HCT116 (cell line): ENCODE results near the gene SLC2A1. TPM values are rescaled to one million over a fixed set of nuclear protein-coding genes. Genes with fewer than 3 reads are reported as not detected.

Source experiments
- ATAC-seq: fragments of 200-7000 bp; cut with Tn5 transposase; 2 replicates; pipeline ENCODE4 v1.9.1; 2020; ENCODE audit warnings: mild to moderate bottlenecking, moderate library complexity
- BruUV-seq: library from RNA; stranded (reverse); fragments of 400-500 nt; replicated peaks from 2 replicates; lab custom pipeline; 2021; lab: Mats Ljungman, UMichigan
- CTCF ChIA-PET: fragments of 300-600 bp; sonication (Branson Sonifier 250); formaldehyde crosslinking; loops from one replicate; lab custom pipeline; 2021; ENCODE audit warnings: antibody characterized with exemption; lab: Charles Lee
- POLR2A ChIA-PET: fragments of 300-600, 350-600 bp; sonication (Branson Sonifier 250); formaldehyde crosslinking; loops from one replicate; lab custom pipeline; 2021; ENCODE audit warnings: antibody characterized with exemption; lab: Charles Lee
- RAD21 ChIA-PET, 2 experiments: fragments of 300-600 bp; sonication (Branson Sonifier 250); formaldehyde crosslinking; loops; one replicate each; lab custom pipeline; 2023; ENCODE audit warnings: low total read pairs in 2 of 2; ENCODE audit not compliant: uncharacterized antibody in 2 of 2, unreplicated experiment in 2 of 2, low non-redundant PET in 1 of 2; lab: Charles Lee
- DNase-seq: peaks from one replicate; pipeline ENCODE4 v3.0.0-alpha.2; 2010; ENCODE audit warnings: low read depth, low spot score
- H2AFZ ChIP-seq: fragments of 200-600 bp; shearing (Covaris generic), sonication (generic); 2 replicates; pipeline ENCODE4 v1.6.1; 2017; ENCODE audit warnings: low read depth, mixed run types, mixed read lengths, antibody characterized with exemption, low read length; ENCODE audit not compliant: poor library complexity, severe bottlenecking
- H3K27ac ChIP-seq: 2 replicates; pipeline ENCODE4 v1.5.1; 2012; ENCODE audit warnings: low read depth, low read length
- H3K27me3 ChIP-seq: fragments of 200-600 bp; sonication (generic); 2 replicates; pipeline ENCODE4 v1.6.1; 2016; ENCODE audit warnings: mixed run types, low read length, mixed read lengths; ENCODE audit not compliant: insufficient read depth
- H3K36me3 ChIP-seq, 2 experiments: fragments of 200-500 bp in 1 of 2; fragments of 200-600 bp in 1 of 2; sonication (Bioruptor generic) in 1 of 2; sonication (generic) in 1 of 2; 2 replicates each; pipeline versions ENCODE4 v1.5.1 to v1.6.1; 2014 to 2016; ENCODE audit warnings: low read length in 2 of 2, inconsistent platforms in 1 of 2, mixed read lengths in 1 of 2, mixed run types in 1 of 2; ENCODE audit not compliant: insufficient read depth in 2 of 2, control insufficient read depth in 1 of 2
- H3K4me1 ChIP-seq, 2 experiments: fragments of 200-600 bp in 1 of 2; sonication (generic) in 1 of 2; 2 replicates each; pipeline versions ENCODE4 v1.5.1 to v1.6.1; 2012 to 2017; ENCODE audit warnings: low read length in 2 of 2, inconsistent platforms in 1 of 2, mild to moderate bottlenecking in 1 of 2, mixed read lengths in 1 of 2, mixed run types in 1 of 2, moderate library complexity in 1 of 2; ENCODE audit not compliant: insufficient read depth in 2 of 2, control insufficient read depth in 1 of 2
- H3K4me2 ChIP-seq: fragments of 200-600 bp; sonication (generic); 2 replicates; pipeline ENCODE4 v1.6.1; 2017; ENCODE audit warnings: mixed run types, low read length, mixed read lengths
- H3K4me3 ChIP-seq, 2 experiments: fragments of 200-600 bp in 1 of 2; sonication (generic) in 1 of 2; replicated peaks in 1 of 2; 2 replicates each; pipeline ENCODE4 v1.5.1; 2011 to 2016; ENCODE audit warnings: low read length in 2 of 2, control low read depth in 1 of 2, low read depth in 1 of 2, mild to moderate bottlenecking in 1 of 2, mixed read lengths in 1 of 2, mixed run types in 1 of 2
- H3K79me2 ChIP-seq: fragments of 200-600 bp; sonication (generic); 2 replicates; pipeline ENCODE4 v1.6.1; 2017; ENCODE audit warnings: mild to moderate bottlenecking, mixed run types, low read length, moderate library complexity, mixed read lengths; ENCODE audit not compliant: insufficient read depth
- H3K9ac ChIP-seq: fragments of 200-600 bp; sonication (generic); 2 replicates; pipeline ENCODE4 v1.6.1; 2016; ENCODE audit warnings: low read length, mixed read lengths
- H3K9me2 ChIP-seq: fragments of 200-600 bp; sonication (generic), shearing (Covaris generic); 2 replicates; pipeline ENCODE4 v1.6.1; 2017; ENCODE audit warnings: mixed run types, mild to moderate bottlenecking, moderate library complexity; ENCODE audit not compliant: insufficient read depth
- H3K9me3 ChIP-seq, 2 experiments: fragments of 200-500 bp in 1 of 2; fragments of 200-600 bp in 1 of 2; sonication (Bioruptor generic) in 1 of 2; sonication (generic) in 1 of 2; 2 replicates each; pipeline ENCODE4 v1.6.1; 2014 to 2017; ENCODE audit warnings: low read length in 2 of 2, mixed read lengths in 2 of 2, inconsistent platforms in 1 of 2, low read depth in 1 of 2, mild to moderate bottlenecking in 1 of 2, mixed run types in 1 of 2, moderate library complexity in 1 of 2; ENCODE audit not compliant: control insufficient read depth in 1 of 2, insufficient read depth in 1 of 2
- H4K20me1 ChIP-seq: fragments of 200-600 bp; sonication (generic), shearing (Covaris generic); 2 replicates; pipeline ENCODE4 v1.6.1; 2017; ENCODE audit warnings: mixed run types, mild to moderate bottlenecking, moderate library complexity; ENCODE audit not compliant: insufficient read depth
- CBX3 ChIP-seq: IDR thresholded peaks from 2 replicates; pipeline ENCODE4 v1.6.1; 2012; ENCODE audit warnings: low read depth
- CTCF ChIP-seq, 3 experiments: fragments of 200-600 bp in 1 of 3; sonication (generic) in 1 of 3; IDR thresholded peaks in 2 of 3; conservative IDR thresholded peaks in 1 of 3; 2 replicates each; pipeline ENCODE4 v1.5.1; 2012 to 2017; ENCODE audit warnings: low read depth in 2 of 3, low read length in 2 of 3, antibody characterized with exemption in 1 of 3, borderline replicate concordance in 1 of 3, control low read depth in 1 of 3, mild to moderate bottlenecking in 1 of 3, mixed read lengths in 1 of 3, mixed run types in 1 of 3, moderate library complexity in 1 of 3; ENCODE audit not compliant: insufficient read depth in 1 of 3
- FOSL1 ChIP-seq: IDR thresholded peaks from 2 replicates; pipeline ENCODE4 v1.6.1; 2012; ENCODE audit warnings: low read depth
- YY1 ChIP-seq: IDR thresholded peaks from 2 replicates; pipeline ENCODE4 v1.6.1; 2011; ENCODE audit warnings: low read length, low read depth, moderate library complexity, mild to moderate bottlenecking; ENCODE audit not compliant: insufficient replicate concordance; ENCODE audit errors: extremely low read depth
- ZBTB33 ChIP-seq: IDR thresholded peaks from 2 replicates; pipeline ENCODE4 v1.6.1; 2011; ENCODE audit warnings: mild to moderate bottlenecking, low read length, moderate library complexity; ENCODE audit not compliant: insufficient replicate concordance; ENCODE audit errors: extremely low read depth
- ZFX ChIP-seq: fragments of 450-650 bp; IDR thresholded peaks from 2 replicates; pipeline ENCODE4 v1.6.1; 2017
- ZNF274 ChIP-seq: fragments of 200-500 bp; sonication (Bioruptor generic); IDR thresholded peaks from 2 replicates; pipeline ENCODE4 v1.6.1; 2014; ENCODE audit warnings: mild to moderate bottlenecking, low read depth, low read length, inconsistent platforms
- intact Hi-C: fragments of 100-400 bp; cut with micrococcal nuclease; formaldehyde crosslinking; loops from 2 replicates; pipeline ENCODE4 v1.10.0; 2022
- total RNA-seq: library from RNA; stranded (reverse); gene quantifications from one replicate; pipeline ENCODE4 v1.2.1, GENCODE V29; 2021; ENCODE audit not compliant: unreplicated experiment

SLC2A1 gene
- total RNA-seq, 1 experiment from 2014 or later: 248 TPM

GRCh38 chr1:42960566-42961311, 2.1 kb upstream of the SLC2A1 start (continued):
- TF ChIP-seq YY1: no peak
- TF ChIP-seq ZFX: no peak

GRCh38 chr1:42960122-42960390, 1.4 kb upstream of the SLC2A1 start:
- peak overlapping the region; percentile 89 for H3K4me3 ChIP-seq
- peaks cover 0 to under 1% of the 10 kb centered on the region in 2 experiments; a peak in 3 of 4 replicates for H3K36me3 ChIP-seq
- H3K79me2 ChIP-seq: peaks cover 49% of the 10 kb centered on the region
- no peak for ATAC-seq
- peak overlapping the region; percentile 88 for H3K4me2 ChIP-seq
- ChIA-PET POLR2A (interaction anchor here (1.2 to 1.3 kb wide), 2 partner anchors 9 to 11 kb away, joined by 3 to 4 read pairs; no protein-coding TSS in a partner anchor), RAD21 (interaction anchor here in 1 of 2 experiments (0.9 kb wide), 1 partner anchor 114 kb away, joined by 3 read pairs; no protein-coding TSS in a partner anchor), CTCF (interaction anchor here (1.7 kb wide), 1 partner anchor 37 kb away, joined by 7 read pairs; no protein-coding TSS in a partner anchor)
- H3K9me2 ChIP-seq: no peaks in the 10 kb centered on the region
- no peaks in the 10 kb centered on the region for H3K27me3 ChIP-seq
- no peak overlapping the region for H2AFZ ChIP-seq
- 0 out of 2 replicates have a peak overlapping the region, but pooled peaks have one; percentile 86 for H3K27ac ChIP-seq
- BruUV-seq: no TSS peak
- peaks cover 17% of the 10 kb centered on the region; the same call in 1 of the 2 replicates for H4K20me1 ChIP-seq
- H3K9ac ChIP-seq: peak overlapping the region; percentile 94
- DNase-seq: no peak
- TF ChIP-seq CTCF (IDR thresholded peaks at IDR 0.05 in 2 of 3, conservative IDR thresholded peaks at IDR 0.05 in 1 of 3; ENCODE audit: borderline replicate concordance in 1 of 3, insufficient read depth in 1 of 3, low read depth in 2 of 3, low read length in 2 of 3): no peak
- no peak for TF ChIP-seq ZNF274
- no peak for TF ChIP-seq ZBTB33
- no peak for TF ChIP-seq CBX3
- TF ChIP-seq FOSL1: no peak
- TF ChIP-seq, all 23 proteins: peak for 0
- H3K4me1 ChIP-seq: peaks cover 48 to 73% of the 10 kb centered on the region in 2 experiments
- no peaks in the 10 kb centered on the region for H3K9me3 ChIP-seq
- intact Hi-C loops: no loop called here
